IMR-90 (cell line): Measurements from ENCODE around the gene CECR2. TPM values are rescaled to one million over a fixed set of nuclear protein-coding genes. Genes with fewer than 3 reads are reported as not detected.

Experiments used
- ATAC-seq: fragments of 200-7000 bp; cut with Tn5 transposase; 2 replicates; pipeline ENCODE4 v1.9.1; 2020; ENCODE audit warnings: low read depth, mild to moderate bottlenecking, moderate library complexity
- BruUV-seq: library from RNA; stranded (reverse); fragments of 400-500 nt; replicated peaks from 2 replicates; lab custom pipeline; 2021; lab: Mats Ljungman, UMichigan
- CTCF ChIA-PET: fragments of 300-600 bp; formaldehyde crosslinking; extraction: SDS; loops from one replicate; lab custom pipeline; 2021; ENCODE audit warnings: antibody characterized with exemption; lab: Yijun Ruan, JAX
- POLR2A ChIA-PET: fragments of 300-600 bp; sonication (Branson Sonifier 250); formaldehyde crosslinking; loops from one replicate; lab custom pipeline; 2022; ENCODE audit warnings: antibody characterized with exemption; ENCODE audit not compliant: unreplicated experiment; lab: Charles Lee
- DNase-seq: peaks from one replicate; pipeline ENCODE4 v3.0.0; 2013
- H2AFZ ChIP-seq: replicated peaks from 2 replicates; pipeline ENCODE3; 2013; ENCODE audit warnings: low read length, mild to moderate bottlenecking; ENCODE audit not compliant: poor library complexity
- H2AK5ac ChIP-seq: 2 replicates; pipeline ENCODE4 v1.6.1; 2013; ENCODE audit warnings: low read depth, low read length, inconsistent platforms
- H2AK9ac ChIP-seq: replicated peaks from 2 replicates; pipeline ENCODE3; 2013; ENCODE audit warnings: mild to moderate bottlenecking, low read depth, low read length, moderate library complexity; ENCODE audit not compliant: poor library complexity
- H2BK120ac ChIP-seq: 2 replicates; pipeline ENCODE4 v1.6.1; 2013; ENCODE audit warnings: low read depth, low read length, inconsistent platforms
- H2BK15ac ChIP-seq: 3 replicates; pipeline ENCODE4 v1.6.1; 2013; ENCODE audit warnings: low read depth, low read length, inconsistent platforms
- H2BK20ac ChIP-seq: 2 replicates; pipeline ENCODE4 v1.6.1; 2013; ENCODE audit warnings: low read depth, mild to moderate bottlenecking, inconsistent platforms, low read length, moderate library complexity
- H2BK5ac ChIP-seq: 2 replicates; pipeline ENCODE4 v1.6.1; 2013; ENCODE audit warnings: mild to moderate bottlenecking, low read depth, low read length, inconsistent platforms; ENCODE audit not compliant: poor library complexity, severe bottlenecking
- H3K14ac ChIP-seq: replicated peaks from 2 replicates; pipeline ENCODE4 v1.6.1; 2013; ENCODE audit warnings: low read depth, low read length, inconsistent platforms
- H3K18ac ChIP-seq: 2 replicates; pipeline ENCODE4 v1.6.1; 2013; ENCODE audit warnings: low read depth, low read length, control low read depth
- H3K23ac ChIP-seq: 2 replicates; pipeline ENCODE4 v1.6.1; 2013; ENCODE audit warnings: low read depth, low read length, inconsistent platforms
- H3K27ac ChIP-seq: 2 replicates; pipeline ENCODE4 v1.5.1; 2013; ENCODE audit warnings: mild to moderate bottlenecking, control low read depth, low read length; ENCODE audit not compliant: insufficient read depth
- H3K27me3 ChIP-seq: 2 replicates; pipeline ENCODE4 v1.6.1; 2013; ENCODE audit warnings: low read length; ENCODE audit not compliant: control insufficient read depth, insufficient read depth
- H3K36me3 ChIP-seq: 2 replicates; pipeline ENCODE4 v1.6.1; 2013; ENCODE audit warnings: low read length, mixed read lengths; ENCODE audit not compliant: control insufficient read depth, insufficient read depth
- H3K4ac ChIP-seq: 2 replicates; pipeline ENCODE4 v1.6.1; 2013; ENCODE audit warnings: low read depth, low read length, inconsistent platforms
- H3K4me1 ChIP-seq: 2 replicates; pipeline ENCODE4 v1.6.1; 2013; ENCODE audit warnings: low read length, mixed read lengths; ENCODE audit not compliant: control insufficient read depth, insufficient read depth
- H3K4me2 ChIP-seq: 2 replicates; pipeline ENCODE4 v1.6.1; 2013; ENCODE audit warnings: low read depth, mild to moderate bottlenecking, control low read depth, low read length, moderate library complexity
- H3K4me3 ChIP-seq: 2 replicates; pipeline ENCODE4 v1.5.1; 2013; ENCODE audit warnings: low read depth, mild to moderate bottlenecking, control low read depth, low read length, moderate library complexity; ENCODE audit not compliant: insufficient read depth
- H3K56ac ChIP-seq: 2 replicates; pipeline ENCODE4 v1.6.1; 2013; ENCODE audit warnings: low read length, inconsistent platforms; ENCODE audit not compliant: insufficient read depth; ENCODE audit errors: extremely low read depth
- H3K79me1 ChIP-seq, 2 experiments: 2 replicates each; pipeline ENCODE4 v1.6.1; 2013; ENCODE audit warnings: low read length in 2 of 2, inconsistent platforms in 1 of 2, low read depth in 1 of 2
- H3K9ac ChIP-seq: 2 replicates; pipeline ENCODE4 v1.6.1; 2013; ENCODE audit warnings: low read depth, low read length, control low read depth
- H3K9me1 ChIP-seq: 2 replicates; pipeline ENCODE4 v1.6.1; 2013; ENCODE audit warnings: low read length, inconsistent platforms; ENCODE audit not compliant: insufficient read depth
- H3K9me3 ChIP-seq: 2 replicates; pipeline ENCODE4 v1.6.1; 2013; ENCODE audit warnings: low read length; ENCODE audit not compliant: control insufficient read depth, insufficient read depth
- H4K20me1 ChIP-seq: 2 replicates; pipeline ENCODE4 v1.6.1; 2013; ENCODE audit warnings: low read length, inconsistent platforms; ENCODE audit not compliant: insufficient read depth
- H4K5ac ChIP-seq: 2 replicates; pipeline ENCODE4 v1.6.1; 2013; ENCODE audit warnings: mild to moderate bottlenecking, low read depth, low read length, control low read depth
- H4K8ac ChIP-seq, 2 experiments: 2 replicates each; pipeline ENCODE4 v1.6.1; 2013; ENCODE audit warnings: low read depth in 2 of 2, low read length in 2 of 2, control low read depth in 1 of 2, inconsistent platforms in 1 of 2
- H4K91ac ChIP-seq: 2 replicates; pipeline ENCODE4 v1.6.1; 2013; ENCODE audit warnings: low read depth, low read length, inconsistent platforms; ENCODE audit not compliant: insufficient read depth
- CEBPB ChIP-seq: IDR thresholded peaks from 2 replicates; pipeline ENCODE4 v1.6.1; 2012; ENCODE audit warnings: low read depth, low read length, improper control_type of control experiment
- SMC3 ChIP-seq: fragments of 150-350 bp; IDR thresholded peaks from 2 replicates; pipeline ENCODE4 v1.6.1; 2016; ENCODE audit warnings: low read depth, mild to moderate bottlenecking, antibody characterized with exemption, low read length, moderate library complexity
- WGBS, 2 experiments: methylation state at CpG; one replicate each; pipeline versions ENCODE4 v1.1.5 to v1.1.7; 2013; ENCODE audit warnings: missing lambda C conversion rate in 2 of 2; ENCODE audit not compliant: insufficient read length in 1 of 2; ENCODE audit errors: extremely low coverage in 2 of 2; 5-methylcytosine and 5-hydroxymethylcytosine counted together
- dilution Hi-C: fragments of 300-500 bp; cut with HindIII; formaldehyde crosslinking; loops from one replicate; pipeline ENCODE4 v1.14.3; 2018; ENCODE audit warnings: low sequenced_read_pairs; ENCODE audit not compliant: unreplicated experiment
- in situ Hi-C: fragments of 300-500 bp; cut with MboI; formaldehyde crosslinking; loops from 3 replicates; pipeline ENCODE4 v1.14.3; 2019; ENCODE audit warnings: low sequenced_read_pairs, inconsistent platforms, mixed read lengths
- intact Hi-C: fragments of 100-400 bp; cut with micrococcal nuclease; formaldehyde crosslinking; loops from 2 replicates; pipeline ENCODE4 v1.10.0; 2022
- polyA plus RNA-seq, 3 experiments: library from polyadenylated mRNA; depleted of rRNA; stranded (reverse); fragments of >200 nt; gene quantifications; 2 replicates each; pipeline ENCODE4 v1.2.3, GENCODE V29; 2012; ENCODE audit warnings: low replicate concordance in 1 of 3
- total RNA-seq: library from RNA; depleted of rRNA; stranded (reverse); fragments of >200 nt; gene quantifications from 2 replicates; pipeline ENCODE4 v1.2.3, GENCODE V29; 2012

The CECR2 gene
- total and polyA plus RNA-seq, 2 of the 4 experiments (the other 2 are of a cell fraction) = under 0.01 TPM; not detected in 1

GRCh38 chr22:17322511-17322910, 46.7 kb upstream of the CECR2 start:
- no peaks in the 10 kb centered on the region for H3K9me3 ChIP-seq
- TF ChIP-seq CEBPB (no peak), SMC3 (no peak)
- H3K9ac ChIP-seq = no peak overlapping the region
- ATAC-seq = no peak
- no peak overlapping the region for H3K23ac ChIP-seq
- H4K5ac ChIP-seq = no peak overlapping the region
- no peaks in the 10 kb centered on the region for H3K4me1 ChIP-seq
- intact Hi-C loops (no loop called here), dilution Hi-C loops (no loop called here), in situ Hi-C loops (no loop called here)
- no peak overlapping the region for H2AFZ ChIP-seq
- H2BK15ac ChIP-seq = no peak overlapping the region
- H3K4me2 ChIP-seq = no peak overlapping the region
- no peak for DNase-seq
- H4K91ac ChIP-seq = no peak overlapping the region
- H3K18ac ChIP-seq = no peak overlapping the region
- H3K9me1 ChIP-seq = no peaks in the 10 kb centered on the region
- H3K36me3 ChIP-seq = no peaks in the 10 kb centered on the region
- no peak overlapping the region for H3K56ac ChIP-seq
- H3K27ac ChIP-seq = no peak overlapping the region
- no peak overlapping the region for H3K14ac ChIP-seq
- ChIA-PET CTCF (no interaction called here), POLR2A (no interaction called here)
- no peak overlapping the region for H2BK120ac ChIP-seq
- H3K4ac ChIP-seq = no peak overlapping the region
- WGBS, 2 experiments = 80% methylated on average over 1 of the region's 4 CpGs; no CpG with 5 or more reads in 1 of the 2 experiments
- no peaks in the 10 kb centered on the region for H4K20me1 ChIP-seq
- H3K4me3 ChIP-seq = no peak overlapping the region
- BruUV-seq = no TSS peak
- no peak overlapping the region for H2BK20ac ChIP-seq
- no peak overlapping the region for H2AK9ac ChIP-seq
- no peak overlapping the region for H2BK5ac ChIP-seq
- H2AK5ac ChIP-seq = no peak overlapping the region
- H3K27me3 ChIP-seq = no peaks in the 10 kb centered on the region
- no peak overlapping the region for H4K8ac ChIP-seq
- no peaks in the 10 kb centered on the region for H3K79me1 ChIP-seq
